ELR (cell line): Measurements from ENCODE around the gene GMEB2.
"Not testable (repeated sequence)": the region's sequence is repeated elsewhere in the genome, so short reads cannot be mapped to it uniquely, and the experiment has no call there.

Source experiments
- DNase-seq: peaks from one replicate; pipeline ENCODE4 v3.0.0-alpha.2; 2015; ENCODE audit warnings: low read depth

GMEB2 gene

DNA sequence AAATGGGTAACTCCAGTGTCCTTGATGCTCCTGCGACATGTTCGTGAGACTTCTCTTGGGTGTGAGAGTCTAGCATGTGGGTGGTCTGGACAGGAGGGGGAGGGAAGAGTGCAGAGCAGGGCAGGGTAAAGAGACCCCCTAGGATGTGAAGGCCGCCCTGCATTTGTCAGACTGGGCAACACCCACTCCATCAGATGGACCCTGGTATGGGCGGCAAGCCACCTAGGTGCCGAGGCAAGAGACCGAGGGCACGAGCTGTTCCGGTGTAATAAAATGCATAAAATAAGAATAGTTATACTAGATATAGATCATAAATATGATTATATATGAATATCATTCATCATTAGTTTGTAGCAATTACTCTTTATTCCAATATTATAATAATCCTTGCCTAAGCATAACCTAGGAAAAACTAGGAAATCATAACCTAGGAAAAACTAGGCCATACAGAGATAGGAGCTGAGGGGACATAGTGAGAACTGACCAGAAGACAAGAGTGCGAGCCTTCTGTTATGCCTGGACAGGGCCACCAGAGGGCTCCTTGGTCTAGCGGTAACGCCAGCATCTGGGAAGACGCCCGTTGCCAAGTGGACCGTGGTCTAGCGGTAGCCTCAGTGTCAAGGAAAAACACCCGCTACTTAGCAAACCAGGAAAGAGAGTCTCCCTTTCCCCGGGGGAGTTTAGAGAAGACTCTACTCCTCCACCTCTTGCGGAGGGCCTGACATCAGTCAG is 12.9 kb downstream of the GMEB2 start:
- not testable (repeated sequence) for DNase-seq

DNA sequence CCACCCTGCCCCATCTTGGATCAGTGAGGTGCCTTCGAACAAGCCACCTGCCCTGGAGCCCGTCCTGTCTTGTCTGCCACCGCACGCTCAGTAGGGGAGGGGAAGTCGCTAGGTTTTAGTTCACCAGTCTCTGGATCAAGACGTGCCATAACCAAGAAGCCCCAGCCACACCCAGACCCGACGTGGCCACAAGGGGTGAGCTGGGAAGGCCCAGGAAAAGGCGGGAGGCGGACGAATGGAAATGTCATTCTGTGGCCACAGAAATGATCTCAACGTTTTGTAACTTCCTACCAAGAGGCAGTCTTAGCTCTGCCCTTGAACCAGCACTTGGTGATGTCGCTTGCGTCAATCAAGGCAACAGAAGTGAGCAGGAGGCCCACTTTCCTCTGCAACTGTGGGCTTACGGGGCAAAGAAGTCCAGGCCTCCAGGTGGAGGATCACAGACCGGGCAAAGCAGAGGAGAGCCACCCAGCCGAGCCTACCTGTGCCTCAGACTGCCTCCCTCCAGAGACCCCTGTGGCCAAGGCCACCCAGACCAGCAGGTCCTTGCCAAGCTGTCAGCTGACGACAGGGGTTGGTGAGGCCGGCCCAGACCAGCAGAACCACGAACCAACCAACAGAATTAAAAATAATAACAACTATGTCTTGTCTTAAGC is 14.5 kb downstream of the GMEB2 start:
- DNase-seq: no peak

DNA sequence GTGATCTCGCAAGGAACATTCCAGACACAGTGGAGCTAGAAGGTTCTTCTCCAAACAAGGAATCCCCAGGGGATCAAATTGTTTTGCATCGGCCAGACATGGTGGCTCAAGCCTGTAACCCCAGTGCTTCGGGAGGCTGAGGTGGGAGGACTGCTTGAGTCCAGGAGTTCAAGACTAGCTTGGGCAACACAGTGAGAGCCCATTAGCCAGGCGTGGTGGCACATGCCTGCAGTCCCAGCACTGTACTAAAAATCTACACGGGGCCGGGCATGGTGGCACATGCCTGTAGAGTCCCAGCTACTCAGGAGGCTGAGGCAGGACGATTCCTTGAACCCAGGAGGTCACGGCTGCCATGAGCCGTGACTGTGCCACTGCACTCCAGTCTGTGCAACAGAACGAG is 15.3 kb downstream of the GMEB2 start:
- no peak for DNase-seq

DNA sequence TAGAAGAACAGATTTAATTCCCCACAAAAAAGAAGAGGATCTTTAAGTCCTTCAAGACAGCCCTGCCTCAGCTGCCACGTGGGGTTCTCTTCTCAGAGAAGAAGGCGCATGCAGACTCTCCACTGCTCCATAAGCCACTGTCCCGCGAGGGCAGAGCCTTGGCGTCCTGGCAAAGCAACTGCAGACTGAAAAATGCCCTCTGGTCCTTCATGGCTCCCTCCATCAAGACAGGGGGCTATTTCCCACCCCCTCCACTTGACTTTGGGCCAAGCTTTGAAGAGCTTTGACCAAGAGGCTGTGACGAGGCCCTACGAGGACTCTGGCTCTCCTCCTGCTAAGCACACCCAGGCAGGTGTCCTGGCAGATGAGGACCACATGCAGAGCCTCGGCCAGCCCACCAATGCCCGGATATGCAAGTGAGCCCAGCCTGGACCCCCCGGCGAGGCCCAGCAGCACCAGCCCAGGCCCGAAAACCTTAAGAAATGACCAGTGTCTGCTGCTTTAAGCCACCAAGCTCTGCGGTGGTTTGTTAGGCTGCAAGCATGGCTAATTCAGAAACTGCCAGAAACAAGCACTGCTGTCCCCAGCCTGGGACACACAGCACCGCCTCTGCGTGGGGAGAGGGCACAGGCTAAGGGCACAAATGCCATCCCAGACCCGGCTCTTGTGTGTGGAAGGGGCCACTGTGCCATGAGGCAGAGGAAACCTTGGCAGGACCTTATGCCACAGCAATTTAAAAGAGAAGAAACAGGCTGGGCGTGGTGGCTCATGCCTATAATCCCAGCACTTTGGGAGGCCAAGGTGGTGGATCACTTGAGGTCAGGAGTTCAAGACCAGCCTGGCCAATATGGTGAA is 16.1 kb downstream of the GMEB2 start:
- DNase-seq: no peak

DNA sequence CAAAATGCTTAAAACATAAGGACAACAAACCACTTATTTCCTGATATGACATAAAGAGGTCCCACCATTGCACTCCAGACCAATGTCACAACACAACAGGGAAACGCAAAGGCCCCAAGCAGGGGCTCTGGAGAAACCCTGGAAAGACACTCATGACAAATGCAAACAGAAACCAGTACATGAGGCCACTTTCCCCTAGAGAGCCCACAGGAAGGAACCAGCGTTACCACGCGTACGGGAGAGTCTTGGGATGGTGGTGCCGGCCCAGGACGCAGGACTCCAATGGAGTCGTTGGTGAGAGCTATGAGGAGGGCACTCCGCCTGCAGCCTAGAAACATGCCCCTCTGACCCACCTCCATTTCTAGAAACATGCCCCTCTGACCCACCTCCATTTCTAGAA is 20.2 kb downstream of the GMEB2 start:
- DNase-seq: no peak

DNA sequence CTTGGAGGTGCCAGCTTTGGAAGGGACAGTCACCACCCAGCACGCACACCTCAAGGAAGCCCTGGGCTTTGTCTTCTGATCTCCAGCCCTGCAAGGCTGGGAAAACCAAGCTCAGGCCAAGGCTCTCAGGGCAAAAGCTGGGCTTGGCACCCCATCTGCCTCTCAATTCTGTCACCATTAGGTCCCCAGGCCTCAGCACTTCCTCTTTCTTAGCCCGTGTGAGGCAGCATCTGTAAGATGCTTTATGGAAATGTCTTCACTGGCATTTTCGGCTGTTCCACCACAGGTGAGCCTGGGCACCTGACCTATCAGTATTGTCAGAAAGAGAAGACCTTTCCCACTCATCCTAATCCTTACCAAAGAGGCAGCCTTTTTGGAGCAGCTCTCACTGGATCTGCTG is 24.6 kb downstream of the GMEB2 start:
- no peak for DNase-seq

DNA sequence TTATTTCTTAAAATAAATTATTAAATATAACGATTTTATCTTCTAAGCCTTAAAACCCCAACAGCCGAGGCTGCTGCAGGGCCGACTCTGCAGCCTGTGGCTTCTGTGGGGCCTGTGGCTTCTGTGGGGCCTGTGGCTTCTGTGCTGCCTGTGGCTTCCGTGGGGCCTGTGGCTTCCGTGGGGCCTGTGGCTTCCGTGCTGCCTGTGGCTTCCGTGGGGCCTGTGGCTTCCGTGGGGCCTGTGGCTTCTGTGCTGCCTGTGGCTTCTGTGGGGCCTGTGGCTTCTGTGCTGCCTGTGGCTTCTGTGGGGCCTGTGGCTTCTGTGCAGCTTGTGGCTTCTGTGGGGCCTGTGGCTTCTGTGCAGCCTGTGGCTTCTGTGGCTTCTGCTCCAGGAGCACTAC is 25.2 kb downstream of the GMEB2 start:
- DNase-seq: not testable (repeated sequence)

DNA sequence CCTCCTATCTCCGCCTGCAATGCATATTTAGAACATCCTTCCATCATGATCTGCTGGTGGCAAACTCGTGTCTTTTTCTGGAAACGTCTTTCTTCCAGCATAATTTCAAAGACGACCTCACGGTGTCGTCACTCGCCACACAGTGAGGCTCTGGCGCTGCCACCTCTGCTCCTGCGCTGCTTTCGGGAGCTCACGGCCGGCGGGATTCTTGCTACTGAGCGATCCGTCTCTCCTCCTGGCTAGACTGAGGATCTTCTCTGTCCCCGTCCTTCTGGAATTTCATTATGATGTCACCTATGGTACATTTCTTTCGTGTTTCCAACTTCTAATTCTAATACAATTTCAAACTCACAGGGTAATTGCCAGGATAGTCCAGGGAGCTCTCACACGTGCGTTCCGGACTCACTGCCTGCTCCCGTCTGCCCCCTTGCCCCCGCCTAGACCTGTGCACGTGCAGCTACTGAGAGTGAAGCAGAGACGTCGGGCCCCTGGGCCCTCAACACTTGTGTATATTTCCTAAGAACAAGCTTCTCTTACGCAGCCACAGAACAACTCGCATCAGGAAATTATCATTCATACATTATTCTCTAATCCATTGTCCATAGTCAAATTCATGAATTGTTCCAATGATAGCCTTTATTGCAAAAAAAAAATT is 27.4 kb downstream of the GMEB2 start:
- no peak for DNase-seq

DNA sequence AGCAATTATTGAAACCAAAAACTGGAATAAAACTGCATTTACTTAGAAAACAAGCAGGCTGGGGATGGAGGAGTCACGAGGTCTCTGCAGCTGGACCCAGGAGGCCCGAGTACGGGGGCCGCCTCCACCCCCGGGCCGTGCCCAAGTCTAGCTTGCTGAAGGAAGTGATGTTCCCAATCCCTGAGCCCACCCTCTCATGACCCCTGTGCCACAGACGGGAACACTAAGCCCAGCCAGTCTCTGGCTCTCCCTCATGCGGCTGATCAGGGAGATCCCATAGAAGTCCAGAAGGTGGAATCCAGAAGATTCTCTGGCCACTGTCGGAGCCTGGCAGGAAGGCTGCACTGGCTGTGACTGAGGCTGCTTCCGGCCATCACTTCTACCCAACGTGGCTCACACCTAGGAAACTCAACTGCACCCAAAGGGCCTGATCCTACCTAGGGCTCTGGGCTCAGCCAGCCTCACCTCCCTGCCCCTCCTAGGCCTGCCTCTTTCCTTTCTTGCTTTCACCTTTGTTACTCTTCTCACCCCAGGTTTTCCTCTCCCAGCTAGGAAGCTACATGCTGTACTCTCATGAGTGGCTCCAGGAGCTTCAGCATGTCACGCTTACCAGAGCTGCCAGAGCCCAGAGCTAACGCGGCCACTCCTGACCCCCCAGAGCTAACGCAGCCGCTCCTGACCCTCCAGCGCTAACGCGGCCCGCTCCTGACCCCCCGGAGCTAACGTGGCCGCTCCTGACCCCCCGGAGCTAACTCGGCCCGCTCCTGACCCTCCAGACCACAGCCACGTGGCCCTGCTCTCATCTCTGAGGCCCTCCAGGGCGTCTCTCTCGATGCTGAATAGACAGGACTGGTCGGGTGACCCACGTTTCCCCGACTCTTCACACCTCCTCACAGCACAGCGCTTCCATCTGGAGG is 28.2 kb downstream of the GMEB2 start:
- DNase-seq: no peak

DNA sequence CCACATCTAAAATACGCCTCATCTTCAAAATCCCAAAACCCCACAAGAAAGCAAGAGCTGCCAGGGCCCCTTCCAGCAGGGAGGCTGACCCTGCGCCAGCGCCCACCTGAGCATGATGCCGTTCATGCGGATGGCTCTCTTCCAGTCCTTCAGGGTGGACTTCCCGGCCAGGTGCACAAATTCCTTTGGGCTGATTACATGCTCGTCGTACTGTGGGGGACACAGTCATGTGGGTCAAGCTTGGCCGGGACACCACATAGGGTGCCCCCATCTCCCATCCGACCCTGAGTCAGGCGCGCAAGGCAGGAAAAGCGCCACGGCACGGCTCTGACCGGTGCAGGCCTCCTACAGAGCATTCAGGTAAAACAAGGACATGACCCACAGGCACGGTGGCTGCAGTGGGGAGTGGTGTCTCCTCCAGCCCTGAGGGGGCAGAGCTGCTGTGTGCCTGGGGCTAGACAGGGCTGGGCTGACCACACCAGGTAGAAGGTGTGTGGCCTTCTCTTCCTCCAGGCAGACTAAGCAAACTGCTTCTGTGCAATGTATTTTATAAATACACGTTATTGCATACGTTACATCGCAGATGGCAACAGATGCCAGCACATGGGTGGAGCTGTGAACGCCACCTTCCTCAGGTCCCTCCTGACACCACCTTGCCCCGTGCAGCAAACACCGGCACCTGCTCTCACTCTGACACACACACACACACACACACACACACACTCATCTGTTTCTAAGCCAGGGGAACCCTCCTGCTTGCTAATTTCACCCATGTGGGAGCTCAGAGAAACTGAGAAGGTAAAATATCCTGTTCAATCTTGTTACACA is 29.0 kb downstream of the GMEB2 start:
- no peak for DNase-seq

DNA sequence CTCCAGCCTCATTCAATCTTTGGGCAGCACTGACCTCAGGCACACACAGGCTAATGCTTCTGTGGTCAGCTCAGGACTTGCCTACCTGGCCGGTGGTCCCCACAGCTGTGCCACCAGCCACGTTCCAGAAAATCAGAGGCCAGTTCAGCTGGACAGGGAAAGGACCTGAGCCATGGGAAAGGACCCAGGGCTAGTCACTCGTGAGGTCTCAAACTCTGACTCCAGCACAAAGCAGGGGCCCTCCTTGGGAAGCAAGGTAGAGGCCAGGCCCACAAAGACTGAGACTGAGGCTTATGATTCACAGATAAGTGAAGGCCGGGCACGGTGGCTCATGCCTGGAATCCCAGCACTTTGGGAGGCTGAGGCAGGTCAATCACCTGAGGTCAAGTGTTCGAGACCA is 30.5 kb downstream of the GMEB2 start:
- no peak for DNase-seq

DNA sequence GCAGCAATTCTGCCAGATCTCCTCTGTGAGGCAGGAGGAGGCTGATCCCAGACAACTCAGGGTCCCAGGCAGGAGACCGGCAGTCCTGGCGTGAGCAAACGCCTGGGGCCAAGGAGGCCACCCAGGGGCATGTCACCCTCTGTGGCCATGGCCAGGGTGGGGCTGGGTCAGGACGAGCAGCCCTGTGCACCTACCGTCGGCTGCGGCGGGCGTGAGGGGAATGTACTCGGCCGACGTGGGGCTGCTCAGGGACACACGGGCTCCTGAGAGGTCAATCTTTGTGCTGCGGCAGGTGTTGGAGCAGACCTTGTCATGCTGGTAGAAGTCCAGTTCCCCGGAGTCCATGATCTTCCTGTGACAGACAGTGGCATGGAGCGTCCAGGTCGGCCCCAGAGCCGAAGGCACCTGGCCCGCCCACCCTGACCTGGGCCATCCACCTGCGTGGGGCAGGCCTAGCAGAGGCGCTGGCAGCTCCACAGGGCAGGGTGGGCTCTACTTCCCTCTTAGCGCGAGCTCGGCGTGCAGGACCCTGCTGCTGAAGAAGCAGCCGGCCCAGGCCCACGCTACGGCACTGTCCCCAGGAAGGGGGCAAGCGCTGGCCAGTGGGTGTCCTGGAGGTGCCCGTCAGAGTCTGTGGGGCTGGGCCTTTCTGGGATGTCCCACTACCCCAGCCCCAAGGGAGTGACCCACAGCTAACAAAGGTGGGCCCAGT is 31.3 kb downstream of the GMEB2 start:
- DNase-seq: no peak

DNA sequence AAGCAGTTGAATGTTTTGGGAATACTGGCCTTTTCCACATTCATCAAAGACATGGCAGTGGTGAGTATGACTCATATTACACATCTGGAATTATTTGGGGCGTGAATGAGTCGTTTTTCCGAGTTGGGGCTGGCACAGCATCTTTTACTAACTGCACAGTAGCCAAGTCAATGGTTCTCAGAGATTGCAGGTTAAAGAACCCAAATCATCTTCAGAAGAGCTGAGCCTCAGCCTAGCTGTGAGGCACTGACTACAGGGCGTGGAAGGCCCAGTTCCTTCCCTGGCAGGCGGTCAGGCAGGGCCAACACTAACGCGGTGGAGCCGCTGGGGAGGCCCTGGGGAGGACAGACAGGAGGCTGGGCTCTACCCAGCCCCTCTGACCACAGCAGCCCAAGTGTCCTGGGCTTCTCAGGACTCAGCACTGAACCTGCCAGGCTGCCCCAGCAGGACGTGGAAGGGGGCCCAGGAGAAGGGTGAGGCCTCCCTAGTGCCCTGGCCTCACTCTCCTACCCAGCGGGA is 32.8 kb downstream of the GMEB2 start:
- DNase-seq: peak; percentile 51

DNA sequence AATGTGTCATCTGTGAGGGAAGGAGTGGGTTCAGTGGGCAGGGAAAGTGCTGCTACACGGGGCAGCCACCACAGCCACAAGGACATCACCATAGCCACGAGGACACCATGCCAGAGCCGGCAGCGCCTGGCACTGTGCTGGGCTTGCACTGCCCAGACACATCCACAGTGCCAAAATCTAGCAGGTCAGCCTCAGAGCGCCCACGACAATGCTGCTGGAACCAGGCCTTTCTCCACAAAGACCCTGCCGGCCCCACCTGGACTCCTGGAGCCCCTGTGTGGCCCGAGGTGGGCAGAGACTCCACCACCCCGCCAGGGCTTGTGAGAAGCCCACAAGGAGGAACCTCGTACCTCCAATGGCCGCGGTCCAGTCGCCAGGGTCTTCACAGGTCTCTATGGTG is 34.2 kb downstream of the GMEB2 start:
- DNase-seq: no peak

DNA sequence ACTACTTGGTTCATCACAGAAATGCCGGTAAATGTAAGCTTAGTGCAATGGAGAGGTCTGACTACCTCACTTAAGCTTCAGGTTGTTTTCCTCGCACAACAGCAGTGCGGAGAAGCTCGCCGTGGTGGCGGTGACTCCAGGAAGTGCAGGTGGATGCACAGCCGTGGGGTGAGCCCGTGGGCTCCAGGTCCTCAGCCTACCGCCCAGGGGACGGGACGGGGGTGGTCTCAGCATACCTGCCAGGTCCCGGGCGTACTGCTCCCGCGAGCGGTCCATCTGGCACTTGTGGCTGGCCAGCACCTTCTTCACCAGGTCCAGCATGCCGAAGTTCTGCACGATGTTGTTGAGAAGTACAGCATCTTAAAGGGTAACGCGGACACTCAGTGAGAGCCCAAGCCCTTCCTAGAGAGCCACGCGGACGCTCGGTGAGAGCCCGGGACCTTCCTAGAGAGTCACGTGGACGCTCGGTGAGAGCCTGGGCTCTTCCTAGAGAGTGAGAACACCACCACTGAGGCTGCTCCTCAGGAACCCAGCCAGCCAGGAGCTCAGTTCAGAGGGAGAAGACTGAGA is 35.0 kb downstream of the GMEB2 start:
- DNase-seq: no peak

DNA sequence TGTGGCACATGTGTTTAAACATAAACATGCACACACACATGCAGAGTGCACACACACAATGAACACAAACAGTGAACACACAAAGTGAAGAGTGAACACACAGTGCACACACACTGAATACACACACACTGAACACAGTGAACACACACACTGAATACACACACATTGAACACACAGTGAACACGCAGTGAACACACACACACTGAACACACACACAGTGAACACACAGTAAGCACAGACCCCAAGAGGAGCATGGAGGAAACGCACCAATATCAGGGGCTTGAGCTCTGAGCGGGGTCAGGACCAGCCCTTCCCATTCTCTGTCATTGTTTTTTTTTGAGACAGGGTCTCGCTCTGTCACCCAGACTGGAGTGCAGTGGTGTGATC is 35.8 kb downstream of the GMEB2 start:
- DNase-seq: no peak

DNA sequence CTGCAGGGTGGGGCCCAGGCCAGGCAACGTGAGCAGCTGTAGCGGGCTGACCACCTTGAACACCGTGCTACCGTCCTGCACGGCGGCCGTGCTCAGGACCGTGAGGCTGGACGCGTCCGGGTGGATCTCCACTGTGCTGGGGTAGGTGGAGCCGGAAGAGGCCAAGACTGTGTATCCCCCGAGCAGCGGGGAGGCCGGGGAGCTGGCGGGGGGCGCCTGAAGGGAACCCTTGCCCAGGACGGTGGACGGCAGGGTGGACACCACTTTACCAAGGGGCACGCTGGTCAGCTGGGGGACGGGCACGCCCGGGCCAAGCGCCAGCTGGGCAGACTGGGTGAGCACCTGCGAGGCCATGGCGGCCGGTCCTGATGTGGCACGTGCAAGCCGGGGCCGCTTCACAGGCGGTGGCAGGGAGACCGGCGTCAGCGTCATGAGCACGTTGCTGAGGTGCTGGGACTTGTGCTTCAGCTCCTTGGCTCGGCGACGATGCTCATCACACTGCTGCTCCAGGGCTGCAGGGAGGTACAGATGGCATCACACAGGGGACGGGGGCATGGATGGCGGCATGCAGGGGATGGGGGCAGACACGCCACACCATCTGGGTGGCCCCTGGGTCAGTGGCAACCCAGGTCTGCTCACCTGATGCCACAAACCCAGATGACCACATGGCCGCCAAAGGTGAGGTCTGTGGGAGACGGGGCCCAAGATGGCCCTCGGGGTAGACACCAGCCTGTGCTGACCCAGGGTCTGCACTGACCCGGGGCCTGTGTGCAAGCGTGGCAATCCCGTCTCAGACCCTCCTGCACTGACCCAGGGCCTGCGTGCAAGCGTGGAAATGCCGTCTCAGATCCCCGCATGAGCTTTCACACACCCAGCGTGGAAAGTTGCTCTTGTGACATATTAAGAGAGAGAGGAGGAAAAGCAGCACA is 36.4 kb downstream of the GMEB2 start:
- DNase-seq: no peak
